ENCODE results near the gene PIP5K1C. TPM values are rescaled to one million over a fixed set of nuclear protein-coding genes. Genes with fewer than 3 reads are reported as not detected.

Gene PIP5K1C
- polyA plus RNA-seq, 1 donor from 2014 or later: 7.1 TPM

DNA sequence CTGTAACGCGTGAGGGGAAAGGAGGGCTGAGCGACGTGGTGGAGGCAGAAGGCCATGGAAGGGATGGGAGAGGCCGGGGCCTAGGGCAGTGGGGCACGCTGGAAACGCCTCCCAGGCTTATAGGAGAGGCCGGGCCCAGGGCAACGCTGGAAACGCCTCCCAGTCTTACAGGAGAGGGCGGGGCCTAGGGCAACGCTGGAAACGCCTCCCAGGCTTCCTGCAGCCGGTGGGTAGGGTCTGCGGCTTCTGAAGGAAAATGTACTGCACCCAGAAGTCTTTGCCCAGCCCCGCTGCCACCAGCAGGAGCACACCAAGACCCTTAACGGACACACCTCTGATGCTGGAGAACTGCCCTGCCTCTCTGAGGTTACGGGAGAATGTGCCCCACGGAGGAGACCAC lies 82.8 kb downstream of the PIP5K1C start (continued):
- TF ChIP-seq, protein P1, sequence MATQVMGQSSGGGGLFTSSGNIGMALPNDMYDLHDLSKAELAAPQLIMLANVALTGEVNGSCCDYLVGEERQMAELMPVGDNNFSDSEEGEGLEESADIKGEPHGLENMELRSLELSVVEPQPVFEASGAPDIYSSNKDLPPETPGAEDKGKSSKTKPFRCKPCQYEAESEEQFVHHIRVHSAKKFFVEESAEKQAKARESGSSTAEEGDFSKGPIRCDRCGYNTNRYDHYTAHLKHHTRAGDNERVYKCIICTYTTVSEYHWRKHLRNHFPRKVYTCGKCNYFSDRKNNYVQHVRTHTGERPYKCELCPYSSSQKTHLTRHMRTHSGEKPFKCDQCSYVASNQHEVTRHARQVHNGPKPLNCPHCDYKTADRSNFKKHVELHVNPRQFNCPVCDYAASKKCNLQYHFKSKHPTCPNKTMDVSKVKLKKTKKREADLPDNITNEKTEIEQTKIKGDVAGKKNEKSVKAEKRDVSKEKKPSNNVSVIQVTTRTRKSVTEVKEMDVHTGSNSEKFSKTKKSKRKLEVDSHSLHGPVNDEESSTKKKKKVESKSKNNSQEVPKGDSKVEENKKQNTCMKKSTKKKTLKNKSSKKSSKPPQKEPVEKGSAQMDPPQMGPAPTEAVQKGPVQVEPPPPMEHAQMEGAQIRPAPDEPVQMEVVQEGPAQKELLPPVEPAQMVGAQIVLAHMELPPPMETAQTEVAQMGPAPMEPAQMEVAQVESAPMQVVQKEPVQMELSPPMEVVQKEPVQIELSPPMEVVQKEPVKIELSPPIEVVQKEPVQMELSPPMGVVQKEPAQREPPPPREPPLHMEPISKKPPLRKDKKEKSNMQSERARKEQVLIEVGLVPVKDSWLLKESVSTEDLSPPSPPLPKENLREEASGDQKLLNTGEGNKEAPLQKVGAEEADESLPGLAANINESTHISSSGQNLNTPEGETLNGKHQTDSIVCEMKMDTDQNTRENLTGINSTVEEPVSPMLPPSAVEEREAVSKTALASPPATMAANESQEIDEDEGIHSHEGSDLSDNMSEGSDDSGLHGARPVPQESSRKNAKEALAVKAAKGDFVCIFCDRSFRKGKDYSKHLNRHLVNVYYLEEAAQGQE (IDR thresholded peaks at IDR 0.05; ENCODE audit: borderline replicate concordance): no peak

DNA sequence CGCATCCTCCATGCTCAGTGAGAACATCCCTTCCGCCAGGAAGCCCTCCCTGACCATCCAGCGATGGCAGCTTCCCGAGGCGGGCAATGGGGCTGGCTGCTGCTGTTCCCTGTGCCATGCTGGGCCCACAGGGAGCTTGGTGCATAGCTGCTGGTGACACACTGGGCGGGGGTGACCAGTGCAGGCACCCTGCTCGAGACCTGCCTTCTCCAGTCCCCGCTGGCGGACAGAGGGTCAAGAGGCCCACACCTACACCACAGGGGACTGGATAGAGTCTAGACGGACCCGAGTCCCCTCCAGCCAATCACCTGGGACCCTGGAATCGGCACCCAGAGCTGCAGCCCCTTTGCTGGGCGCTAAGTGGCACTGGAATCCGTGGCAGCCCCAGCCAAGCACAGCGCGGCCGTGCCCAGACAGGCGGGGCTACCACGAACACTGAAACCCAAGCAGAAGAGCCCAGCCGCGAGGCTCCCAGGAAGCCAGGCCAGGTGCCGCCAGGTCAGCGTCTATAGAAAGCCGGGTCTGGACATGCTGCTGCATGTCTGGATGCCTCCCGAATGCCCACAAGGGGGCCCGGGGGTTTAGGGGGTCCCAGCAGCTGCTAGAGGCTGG lies 84.6 kb downstream of the PIP5K1C start:
- Histone ChIP-seq H2AFZ (ENCODE audit: low read depth, low read length) (no peak overlapping the region), H4K20me1 (ENCODE audit: insufficient read depth) (no peaks in the 10 kb centered on the region)
- no peak for TF ChIP-seq SMC3 (conservative IDR thresholded peaks at IDR 0.05; ENCODE audit: poor library complexity)

DNA sequence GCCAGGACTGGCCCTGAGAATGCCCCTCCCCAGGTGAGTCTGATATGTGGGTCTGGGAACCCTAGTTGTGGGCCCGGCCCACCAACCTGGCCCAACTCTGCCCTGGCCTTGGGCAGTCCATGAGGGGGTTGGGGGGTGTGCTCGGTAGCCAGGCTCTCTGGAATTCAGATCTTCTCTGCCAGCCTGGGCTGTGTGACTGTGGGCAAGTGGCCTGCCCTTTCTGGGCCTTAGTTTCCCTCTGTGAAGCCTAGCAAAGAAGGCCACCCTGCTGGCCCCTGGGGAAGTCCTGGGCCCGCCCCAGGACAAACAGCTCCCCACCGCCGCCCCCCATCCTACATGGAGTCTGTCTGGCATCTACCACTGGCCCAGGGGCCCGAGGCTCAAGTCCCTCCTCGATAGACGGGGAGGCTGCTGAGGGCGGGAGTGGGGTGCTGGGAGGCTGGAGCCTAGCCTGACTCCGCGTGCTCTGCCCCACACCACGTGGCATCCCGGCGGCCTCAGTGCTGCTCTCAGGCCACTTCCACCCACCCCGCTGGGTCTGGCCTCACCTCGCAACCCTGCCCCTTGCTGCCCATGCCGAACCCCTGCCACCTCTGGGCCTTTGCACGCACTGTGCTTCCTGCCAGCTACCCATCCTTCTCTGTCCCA lies 85.3 kb downstream of the PIP5K1C start:
- H3K9me3 ChIP-seq (ENCODE audit: low read length): no peaks in the 10 kb centered on the region
- H3K4me3 ChIP-seq (ENCODE audit: low read length): no peak overlapping the region
- no peaks in the 10 kb centered on the region for H3F3A ChIP-seq (ENCODE audit: insufficient read depth, low read length, poor library complexity, severe bottlenecking)
- H2AFZ ChIP-seq (ENCODE audit: low read depth, low read length): no peak overlapping the region
- no peak overlapping the region for H3K4me2 ChIP-seq (ENCODE audit: low read length)
- H4K20me1 ChIP-seq (ENCODE audit: insufficient read depth): no peaks in the 10 kb centered on the region
- TF ChIP-seq RAD21 (conservative IDR thresholded peaks at IDR 0.05): no peak
- no peak for TF ChIP-seq TAF1 (IDR thresholded peaks at IDR 0.05; ENCODE audit: low read depth)
- no peak for TF ChIP-seq EZH2 (IDR thresholded peaks at IDR 0.05; ENCODE audit: borderline replicate concordance, insufficient read depth, low read length, poor library complexity, severe bottlenecking)
- TF ChIP-seq, protein P2, sequence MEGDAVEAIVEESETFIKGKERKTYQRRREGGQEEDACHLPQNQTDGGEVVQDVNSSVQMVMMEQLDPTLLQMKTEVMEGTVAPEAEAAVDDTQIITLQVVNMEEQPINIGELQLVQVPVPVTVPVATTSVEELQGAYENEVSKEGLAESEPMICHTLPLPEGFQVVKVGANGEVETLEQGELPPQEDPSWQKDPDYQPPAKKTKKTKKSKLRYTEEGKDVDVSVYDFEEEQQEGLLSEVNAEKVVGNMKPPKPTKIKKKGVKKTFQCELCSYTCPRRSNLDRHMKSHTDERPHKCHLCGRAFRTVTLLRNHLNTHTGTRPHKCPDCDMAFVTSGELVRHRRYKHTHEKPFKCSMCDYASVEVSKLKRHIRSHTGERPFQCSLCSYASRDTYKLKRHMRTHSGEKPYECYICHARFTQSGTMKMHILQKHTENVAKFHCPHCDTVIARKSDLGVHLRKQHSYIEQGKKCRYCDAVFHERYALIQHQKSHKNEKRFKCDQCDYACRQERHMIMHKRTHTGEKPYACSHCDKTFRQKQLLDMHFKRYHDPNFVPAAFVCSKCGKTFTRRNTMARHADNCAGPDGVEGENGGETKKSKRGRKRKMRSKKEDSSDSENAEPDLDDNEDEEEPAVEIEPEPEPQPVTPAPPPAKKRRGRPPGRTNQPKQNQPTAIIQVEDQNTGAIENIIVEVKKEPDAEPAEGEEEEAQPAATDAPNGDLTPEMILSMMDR (IDR thresholded peaks at IDR 0.05; ENCODE audit: poor library complexity, severe bottlenecking): no peak
- TF ChIP-seq SMC3 (conservative IDR thresholded peaks at IDR 0.05; ENCODE audit: poor library complexity): no peak
- TF ChIP-seq EP300 (conservative IDR thresholded peaks at IDR 0.05; ENCODE audit: poor library complexity, severe bottlenecking): no peak
- no peak for TF ChIP-seq POLR2AphosphoS5 (IDR thresholded peaks at IDR 0.05)
- no peak for TF ChIP-seq MXI1 (conservative IDR thresholded peaks at IDR 0.05; ENCODE audit: poor library complexity, severe bottlenecking)
- TF ChIP-seq, protein P1 (IDR thresholded peaks at IDR 0.05; ENCODE audit: borderline replicate concordance): no peak
- no peaks in the 10 kb centered on the region for H3K27me3 ChIP-seq (ENCODE audit: insufficient read depth, low read depth, low read length)
- H3K36me3 ChIP-seq (ENCODE audit: insufficient read depth, low read length): no peaks in the 10 kb centered on the region
- H3K27ac ChIP-seq (ENCODE audit: low read length): no peak overlapping the region
- no peaks in the 10 kb centered on the region for H3K79me2 ChIP-seq (replicated peaks; ENCODE audit: insufficient read depth, low read length)
- H3K9ac ChIP-seq (ENCODE audit: low read length): no peak overlapping the region
- no peaks in the 10 kb centered on the region for H3K9me2 ChIP-seq (ENCODE audit: insufficient read depth, low read length)

More for the DNA sequence above, 84.6 kb downstream of the PIP5K1C start:
- H3K27ac ChIP-seq (ENCODE audit: low read length): no peak overlapping the region
- no peaks in the 10 kb centered on the region for H3K79me2 ChIP-seq (replicated peaks; ENCODE audit: insufficient read depth, low read length)
- no peaks in the 10 kb centered on the region for H3K27me3 ChIP-seq (ENCODE audit: insufficient read depth, low read depth, low read length)
- H3K9me3 ChIP-seq (ENCODE audit: low read length): no peaks in the 10 kb centered on the region
- no peak overlapping the region for H3K4me3 ChIP-seq (ENCODE audit: low read length)
- H3K4me2 ChIP-seq (ENCODE audit: low read length): no peak overlapping the region
- H3K9ac ChIP-seq (ENCODE audit: low read length): no peak overlapping the region
- no peaks in the 10 kb centered on the region for H3F3A ChIP-seq (ENCODE audit: insufficient read depth, low read length, poor library complexity, severe bottlenecking)
- H3K36me3 ChIP-seq (ENCODE audit: insufficient read depth, low read length): no peaks in the 10 kb centered on the region
- no peaks in the 10 kb centered on the region for H3K9me2 ChIP-seq (ENCODE audit: insufficient read depth, low read length)
